ENCODE results near the gene SEMA6D.
"Not testable (repeated sequence)": the region's sequence is repeated elsewhere in the genome, so short reads cannot be mapped to it uniquely, and the experiment has no call there.

SEMA6D gene

GRCh38 chr15:47718497-47719437 lies 1.5 kb downstream of the SEMA6D start:
- no peak for DNase-seq (ENCODE audit: low read depth in 4 of 4, low spot score in 1 of 4)

- DNase-seq (ENCODE audit: low read depth in 4 of 4, low spot score in 1 of 4): no peak
These were observed 2.4 kb downstream of the SEMA6D start for GRCh38 chr15:47719730-47720129.

GRCh38 chr15:47720555-47720954 lies 3.2 kb downstream of the SEMA6D start:
- DNase-seq (ENCODE audit: low read depth in 4 of 4, low spot score in 1 of 4): no peak

- DNase-seq (ENCODE audit: low read depth in 4 of 4, low spot score in 1 of 4): no peak
These were observed 4.4 kb downstream of the SEMA6D start for GRCh38 chr15:47721676-47722075.

GRCh38 chr15:47724346-47724745 lies 7.0 kb downstream of the SEMA6D start:
- DNase-seq (ENCODE audit: low read depth in 4 of 4, low spot score in 1 of 4): no peak

- DNase-seq (ENCODE audit: low read depth in 4 of 4, low spot score in 1 of 4): no peak
These were observed 7.7 kb downstream of the SEMA6D start for GRCh38 chr15:47725051-47725450.

GRCh38 chr15:47725906-47726305 lies 8.6 kb downstream of the SEMA6D start:
- DNase-seq (ENCODE audit: low read depth in 4 of 4, low spot score in 1 of 4): no peak

GRCh38 chr15:47726399-47726823 lies 9.1 kb downstream of the SEMA6D start:
- no peak for DNase-seq (ENCODE audit: low read depth in 4 of 4, low spot score in 1 of 4)

- DNase-seq (ENCODE audit: low read depth in 4 of 4, low spot score in 1 of 4): no peak
These were observed 9.8 kb downstream of the SEMA6D start for GRCh38 chr15:47727137-47727536.

GRCh38 chr15:47727676-47728075 lies 10.4 kb downstream of the SEMA6D start:
- DNase-seq (ENCODE audit: low read depth in 4 of 4, low spot score in 1 of 4): no peak

- DNase-seq (ENCODE audit: low read depth in 4 of 4, low spot score in 1 of 4): no peak
These were observed 11.1 kb downstream of the SEMA6D start for GRCh38 chr15:47728426-47728825.

- no peak for DNase-seq (ENCODE audit: low read depth in 4 of 4, low spot score in 1 of 4)
These were observed 11.6 kb downstream of the SEMA6D start for GRCh38 chr15:47728886-47729285.

GRCh38 chr15:47731230-47731629 lies 13.9 kb downstream of the SEMA6D start:
- no peak for DNase-seq (ENCODE audit: low read depth in 4 of 4, low spot score in 1 of 4)

- no peak for DNase-seq (ENCODE audit: low read depth in 4 of 4, low spot score in 1 of 4)
These were observed 14.9 kb downstream of the SEMA6D start for GRCh38 chr15:47732248-47732647.

GRCh38 chr15:47733085-47733484 lies 15.8 kb downstream of the SEMA6D start:
- no peak for DNase-seq (ENCODE audit: low read depth in 4 of 4, low spot score in 1 of 4)

- DNase-seq (ENCODE audit: low read depth in 4 of 4, low spot score in 1 of 4): no peak
These were observed 19.0 kb downstream of the SEMA6D start for GRCh38 chr15:47736143-47736786.

GRCh38 chr15:47737477-47737876 lies 20.2 kb downstream of the SEMA6D start:
- DNase-seq (ENCODE audit: low read depth in 4 of 4, low spot score in 1 of 4): no peak

GRCh38 chr15:47738144-47738825 lies 21.0 kb downstream of the SEMA6D start:
- not testable (repeated sequence) for DNase-seq (ENCODE audit: low read depth in 4 of 4, low spot score in 1 of 4)

GRCh38 chr15:47741082-47741481 lies 23.8 kb downstream of the SEMA6D start:
- no peak for DNase-seq (ENCODE audit: low read depth in 4 of 4, low spot score in 1 of 4)

- no peak for DNase-seq (ENCODE audit: low read depth in 4 of 4, low spot score in 1 of 4)
These were observed 24.6 kb downstream of the SEMA6D start for GRCh38 chr15:47741907-47742306.

- DNase-seq (ENCODE audit: low read depth in 4 of 4, low spot score in 1 of 4): no peak
These were observed 25.0 kb downstream of the SEMA6D start for GRCh38 chr15:47742334-47742733.

- no peak for DNase-seq (ENCODE audit: low read depth in 4 of 4, low spot score in 1 of 4)
These were observed 25.4 kb downstream of the SEMA6D start for GRCh38 chr15:47742742-47743141.

Data from stimulated activated CD4-positive, alpha-beta T cell treated with anti-CD3 and anti-CD28 coated beads, Interleukin-1b, Interleukin-23, amount 100 ng/mL, for 24 hours (primary cell).